HEK293 (cell line): ENCODE results near the gene PLCH2.

Experiments used
- CTCF ChIA-PET: fragments of 350-600 bp; formaldehyde crosslinking; extraction: SDS; loops from one replicate; lab custom pipeline; 2021; ENCODE audit warnings: antibody characterized with exemption; lab: Yijun Ruan, JAX
- POLR2A ChIA-PET: fragments of 300-600 bp; formaldehyde crosslinking; extraction: SDS; loops from one replicate; lab custom pipeline; 2020; ENCODE audit warnings: antibody characterized with exemption, inconsistent platforms; lab: Yijun Ruan, JAX
- H3K27ac ChIP-seq: fragments of 200-500 bp; sonication (Bioruptor generic); 2 replicates; pipeline ENCODE4 v1.5.1; 2014; ENCODE audit warnings: low read depth, low read length, control low read depth, inconsistent platforms; ENCODE audit errors: extremely low read depth
- H3K36me3 ChIP-seq, 2 experiments: fragments of 200-500 bp in 1 of 2; sonication (Bioruptor generic) in 1 of 2; 1 replicate in 1 of 2; 2 replicates in 1 of 2; pipeline ENCODE4 v1.5.1; 2014 to 2017; ENCODE audit warnings: inconsistent platforms in 2 of 2, low read length in 2 of 2; ENCODE audit not compliant: control insufficient read depth in 2 of 2, insufficient read depth in 1 of 2
- H3K4me1 ChIP-seq: fragments of 200-500 bp; sonication (Bioruptor generic); 2 replicates; pipeline ENCODE4 v1.5.1; 2014; ENCODE audit warnings: mild to moderate bottlenecking, low read length, inconsistent platforms; ENCODE audit not compliant: control insufficient read depth, insufficient read depth
- H3K4me3 ChIP-seq: 2 replicates; pipeline ENCODE4 v1.5.1; 2011; ENCODE audit warnings: low read depth, mild to moderate bottlenecking, control low read depth, low read length, moderate library complexity
- H3K9me3 ChIP-seq: fragments of 200-500 bp; sonication (Bioruptor generic); 2 replicates; pipeline ENCODE4 v1.5.1; 2014; ENCODE audit warnings: low read depth, low read length, inconsistent platforms; ENCODE audit not compliant: control insufficient read depth, insufficient read depth
- EGR2 ChIP-seq: fragments of 450-650 bp; formaldehyde crosslinking; IDR thresholded peaks from 2 replicates; pipeline ENCODE4 v1.5.1; 2016; ENCODE audit warnings: low read depth, missing biosample characterization, missing genetic modification characterization
- GLIS1 ChIP-seq: fragments of 450-650 bp; formaldehyde crosslinking; IDR thresholded peaks from 2 replicates; pipeline ENCODE4 v1.5.1; 2016; ENCODE audit warnings: missing biosample characterization, missing genetic modification characterization
- KLF8 ChIP-seq: fragments of 450-650 bp; formaldehyde crosslinking; IDR thresholded peaks from 2 replicates; pipeline ENCODE4 v1.5.1; 2016; ENCODE audit warnings: missing biosample characterization, missing genetic modification characterization
- PRDM4 ChIP-seq: fragments of 450-650 bp; formaldehyde crosslinking; IDR thresholded peaks from 2 replicates; pipeline ENCODE4 v1.5.1; 2017; ENCODE audit warnings: missing biosample characterization, missing genetic modification characterization
- REPIN1 ChIP-seq: fragments of 450-650 bp; formaldehyde crosslinking; IDR thresholded peaks from 2 replicates; pipeline ENCODE4 v1.5.1; 2017; ENCODE audit warnings: missing biosample characterization, missing genetic modification characterization, low read depth
- SCRT2 ChIP-seq: fragments of 450-650 bp; formaldehyde crosslinking; IDR thresholded peaks from 2 replicates; pipeline ENCODE4 v1.5.1; 2016; ENCODE audit warnings: missing biosample characterization, missing genetic modification characterization
- SP2 ChIP-seq: fragments of 450-650 bp; formaldehyde crosslinking; IDR thresholded peaks from 2 replicates; pipeline ENCODE4 v1.5.1; 2016; ENCODE audit warnings: missing biosample characterization, missing genetic modification characterization
- SP7 ChIP-seq: fragments of 450-650 bp; formaldehyde crosslinking; IDR thresholded peaks from 2 replicates; pipeline ENCODE4 v1.5.1; 2016; ENCODE audit warnings: missing biosample characterization, missing genetic modification characterization
- ZBTB20 ChIP-seq: fragments of 450-650 bp; formaldehyde crosslinking; IDR thresholded peaks from 2 replicates; pipeline ENCODE4 v1.5.1; 2016; ENCODE audit warnings: missing biosample characterization, missing genetic modification characterization
- ZEB2 ChIP-seq: fragments of 450-650 bp; formaldehyde crosslinking; IDR thresholded peaks from 2 replicates; pipeline ENCODE4 v1.5.1; 2016; ENCODE audit warnings: missing biosample characterization, missing genetic modification characterization
- ZFHX2 ChIP-seq: fragments of 450-650 bp; formaldehyde crosslinking; conservative IDR thresholded peaks from 2 replicates; pipeline ENCODE4 v1.5.1; 2016; ENCODE audit warnings: missing biosample characterization, missing genetic modification characterization
- ZIC2 ChIP-seq: fragments of 450-650 bp; formaldehyde crosslinking; IDR thresholded peaks from 2 replicates; pipeline ENCODE4 v1.5.1; 2016; ENCODE audit warnings: missing biosample characterization, missing genetic modification characterization
- ZNF140 ChIP-seq: fragments of 450-650 bp; formaldehyde crosslinking; IDR thresholded peaks from 2 replicates; pipeline ENCODE4 v1.5.1; 2016; ENCODE audit warnings: missing biosample characterization, missing genetic modification characterization
- ZNF157 ChIP-seq: fragments of 450-650 bp; formaldehyde crosslinking; IDR thresholded peaks from 2 replicates; pipeline ENCODE4 v1.5.1; 2016; ENCODE audit warnings: missing biosample characterization, missing genetic modification characterization
- ZNF223 ChIP-seq: fragments of 450-650 bp; formaldehyde crosslinking; IDR thresholded peaks from 2 replicates; pipeline ENCODE4 v1.5.1; 2016; ENCODE audit warnings: missing biosample characterization, missing genetic modification characterization
- ZNF341 ChIP-seq: fragments of 450-650 bp; formaldehyde crosslinking; IDR thresholded peaks from 2 replicates; pipeline ENCODE4; 2016; ENCODE audit warnings: low read depth, missing biosample characterization, missing genetic modification characterization
- ZNF561 ChIP-seq: fragments of 450-650 bp; IDR thresholded peaks from 2 replicates; pipeline ENCODE4 v1.5.1; 2018; ENCODE audit warnings: missing biosample characterization, missing genetic modification characterization, borderline replicate concordance
- ZNF692 ChIP-seq: fragments of 450-650 bp; formaldehyde crosslinking; IDR thresholded peaks from 2 replicates; pipeline ENCODE4 v1.5.1; 2016; ENCODE audit warnings: missing biosample characterization, missing genetic modification characterization
- ZNF76 ChIP-seq: fragments of 450-650 bp; formaldehyde crosslinking; IDR thresholded peaks from 2 replicates; pipeline ENCODE4; 2016; ENCODE audit warnings: low read depth, missing biosample characterization, missing genetic modification characterization, borderline replicate concordance
- ZNF837 ChIP-seq: fragments of 450-650 bp; formaldehyde crosslinking; IDR thresholded peaks from 2 replicates; pipeline ENCODE4 v1.5.1; 2016; ENCODE audit warnings: missing biosample characterization, missing genetic modification characterization
- TF ChIP-seq, protein P1 (sequence below): fragments of 450-650 bp; formaldehyde crosslinking; IDR thresholded peaks from 2 replicates; pipeline ENCODE4 v1.5.1; 2016; ENCODE audit warnings: missing biosample characterization, missing genetic modification characterization
- TF ChIP-seq, protein P2 (sequence below): fragments of 450-650 bp; IDR thresholded peaks from 2 replicates; pipeline ENCODE4 v1.5.1; 2018; ENCODE audit warnings: missing biosample characterization, mild to moderate bottlenecking, missing genetic modification characterization
- TF ChIP-seq, protein P3 (sequence below): sonication (generic); formaldehyde crosslinking; IDR thresholded peaks from 2 replicates; pipeline ENCODE4 v1.8.1; 2022; ENCODE audit warnings: mild to moderate bottlenecking, moderate library complexity, missing genetic modification reagents

Gene PLCH2

GRCh38 chr1:2544875-2545640, 69.0 kb downstream of the PLCH2 start (continued):
- TF ChIP-seq REPIN1, result no peak

- no peaks in the 10 kb centered on the region for H3K36me3 ChIP-seq
- H3K27ac ChIP-seq, result peak overlapping the region; percentile 73; the same call in 1 of the 2 replicates
- H3K4me3 ChIP-seq, result peak overlapping the region; percentile 41
- peaks cover 6% of the 10 kb centered on the region for H3K4me1 ChIP-seq
- ChIA-PET CTCF (interaction anchor here (0.6 to 3.8 kb wide), 4 partner anchors 21 to 139 kb away, joined by 3 to 31 read pairs (median 12); partner anchors contain the start of gene PANK4), POLR2A (interaction anchor here (0.6 to 2.9 kb wide), 18 partner anchors 10 to 641 kb away, joined by 3 to 33 read pairs (median 4); partner anchors contain the start of genes MORN1, PANK4, PEX10 and RER1)
- no peaks in the 10 kb centered on the region for H3K9me3 ChIP-seq
- TF ChIP-seq ZNF76 (tag by site-specific recombination) (0 out of 2 replicates have a peak, but pooled peaks have one; percentile 14), KLF8 (tag by site-specific recombination) (peak; percentile 32; the same call in 1 of the 2 replicates), ZNF223 (tag by site-specific recombination) (no peak), SP7 (tag by site-specific recombination) (0 out of 2 replicates have a peak, but pooled peaks have one; percentile 16), EGR2 (tag by site-specific recombination) (peak; percentile 63; the same call in 1 of the 2 replicates), ZIC2 (tag by site-specific recombination) (peak; percentile 69), ZFHX2 (tag by site-specific recombination) (peak; percentile 92), ZNF692 (tag by site-specific recombination) (0 out of 2 replicates have a peak, but pooled peaks have one; percentile 48), PRDM4 (tag by site-specific recombination) (no peak), SP2 (tag by site-specific recombination) (peak; percentile 51), ZNF837 (tag by site-specific recombination) (no peak), ZNF341 (tag by site-specific recombination) (peak; percentile 50), SCRT2 (tag by site-specific recombination) (peak; percentile 61), ZNF140 (no peak), ZNF561 (0 out of 2 replicates have a peak, but pooled peaks have one; percentile 27), ZBTB20 (tag by site-specific recombination) (peak; percentile 37; the same call in 1 of the 2 replicates), ZEB2 (peak; percentile 28; the same call in 1 of the 2 replicates), ZNF157 (tag by site-specific recombination) (no peak), GLIS1 (tag by site-specific recombination) (peak; percentile 24; the same call in 1 of the 2 replicates)
- TF ChIP-seq, protein P1, sequence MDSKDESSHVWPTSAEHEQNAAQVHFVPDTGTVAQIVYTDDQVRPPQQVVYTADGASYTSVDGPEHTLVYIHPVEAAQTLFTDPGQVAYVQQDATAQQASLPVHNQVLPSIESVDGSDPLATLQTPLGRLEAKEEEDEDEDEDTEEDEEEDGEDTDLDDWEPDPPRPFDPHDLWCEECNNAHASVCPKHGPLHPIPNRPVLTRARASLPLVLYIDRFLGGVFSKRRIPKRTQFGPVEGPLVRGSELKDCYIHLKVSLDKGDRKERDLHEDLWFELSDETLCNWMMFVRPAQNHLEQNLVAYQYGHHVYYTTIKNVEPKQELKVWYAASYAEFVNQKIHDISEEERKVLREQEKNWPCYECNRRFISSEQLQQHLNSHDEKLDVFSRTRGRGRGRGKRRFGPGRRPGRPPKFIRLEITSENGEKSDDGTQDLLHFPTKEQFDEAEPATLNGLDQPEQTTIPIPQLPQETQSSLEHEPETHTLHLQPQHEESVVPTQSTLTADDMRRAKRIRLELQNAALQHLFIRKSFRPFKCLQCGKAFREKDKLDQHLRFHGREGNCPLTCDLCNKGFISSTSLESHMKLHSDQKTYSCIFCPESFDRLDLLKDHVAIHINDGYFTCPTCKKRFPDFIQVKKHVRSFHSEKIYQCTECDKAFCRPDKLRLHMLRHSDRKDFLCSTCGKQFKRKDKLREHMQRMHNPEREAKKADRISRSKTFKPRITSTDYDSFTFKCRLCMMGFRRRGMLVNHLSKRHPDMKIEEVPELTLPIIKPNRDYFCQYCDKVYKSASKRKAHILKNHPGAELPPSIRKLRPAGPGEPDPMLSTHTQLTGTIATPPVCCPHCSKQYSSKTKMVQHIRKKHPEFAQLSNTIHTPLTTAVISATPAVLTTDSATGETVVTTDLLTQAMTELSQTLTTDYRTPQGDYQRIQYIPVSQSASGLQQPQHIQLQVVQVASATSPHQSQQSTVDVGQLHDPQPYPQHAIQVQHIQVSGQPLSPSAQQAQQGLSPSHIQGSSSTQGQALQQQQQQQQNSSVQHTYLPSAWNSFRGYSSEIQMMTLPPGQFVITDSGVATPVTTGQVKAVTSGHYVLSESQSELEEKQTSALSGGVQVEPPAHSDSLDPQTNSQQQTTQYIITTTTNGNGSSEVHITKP (tag by site-specific recombination), result no peak; the same call in 1 of the 2 replicates
- TF ChIP-seq, protein P2, sequence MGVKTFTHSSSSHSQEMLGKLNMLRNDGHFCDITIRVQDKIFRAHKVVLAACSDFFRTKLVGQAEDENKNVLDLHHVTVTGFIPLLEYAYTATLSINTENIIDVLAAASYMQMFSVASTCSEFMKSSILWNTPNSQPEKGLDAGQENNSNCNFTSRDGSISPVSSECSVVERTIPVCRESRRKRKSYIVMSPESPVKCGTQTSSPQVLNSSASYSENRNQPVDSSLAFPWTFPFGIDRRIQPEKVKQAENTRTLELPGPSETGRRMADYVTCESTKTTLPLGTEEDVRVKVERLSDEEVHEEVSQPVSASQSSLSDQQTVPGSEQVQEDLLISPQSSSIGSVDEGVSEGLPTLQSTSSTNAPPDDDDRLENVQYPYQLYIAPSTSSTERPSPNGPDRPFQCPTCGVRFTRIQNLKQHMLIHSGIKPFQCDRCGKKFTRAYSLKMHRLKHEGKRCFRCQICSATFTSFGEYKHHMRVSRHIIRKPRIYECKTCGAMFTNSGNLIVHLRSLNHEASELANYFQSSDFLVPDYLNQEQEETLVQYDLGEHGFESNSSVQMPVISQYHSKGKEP (tag by site-specific recombination), result peak; percentile 14; the same call in 1 of the 2 replicates
- TF ChIP-seq, protein P3, sequence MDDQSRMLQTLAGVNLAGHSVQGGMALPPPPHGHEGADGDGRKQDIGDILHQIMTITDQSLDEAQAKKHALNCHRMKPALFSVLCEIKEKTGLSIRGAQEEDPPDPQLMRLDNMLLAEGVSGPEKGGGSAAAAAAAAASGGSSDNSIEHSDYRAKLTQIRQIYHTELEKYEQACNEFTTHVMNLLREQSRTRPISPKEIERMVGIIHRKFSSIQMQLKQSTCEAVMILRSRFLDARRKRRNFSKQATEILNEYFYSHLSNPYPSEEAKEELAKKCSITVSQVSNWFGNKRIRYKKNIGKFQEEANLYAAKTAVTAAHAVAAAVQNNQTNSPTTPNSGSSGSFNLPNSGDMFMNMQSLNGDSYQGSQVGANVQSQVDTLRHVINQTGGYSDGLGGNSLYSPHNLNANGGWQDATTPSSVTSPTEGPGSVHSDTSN (CRISPR knock-in tag), result 0 out of 2 replicates have a peak, but pooled peaks have one; percentile 49
Observed at GRCh38 chr1:2545754-2546514, 69.8 kb downstream of the PLCH2 start.
